Ectodermal cell (in vitro differentiated cells): ENCODE data around the gene ADCY3.

Source experiments
- H3K27ac ChIP-seq: 2 replicates; pipeline ENCODE4 v1.7.0; 2013; ENCODE audit warnings: mild to moderate bottlenecking, low read depth, low read length; ENCODE audit not compliant: insufficient read depth, poor library complexity, severe bottlenecking
- H3K27me3 ChIP-seq: 2 replicates; pipeline ENCODE4 v1.7.0; 2013; ENCODE audit warnings: mild to moderate bottlenecking, low read length; ENCODE audit not compliant: insufficient read depth, control insufficient read depth, poor library complexity, severe bottlenecking
- H3K36me3 ChIP-seq: one replicate; pipeline ENCODE4 v1.7.0; 2013; ENCODE audit warnings: low read length; ENCODE audit not compliant: control insufficient read depth, insufficient read depth
- H3K4me1 ChIP-seq: one replicate; pipeline ENCODE4 v1.7.0; 2013; ENCODE audit warnings: low read length; ENCODE audit not compliant: control insufficient read depth, insufficient read depth
- H3K4me3 ChIP-seq: 2 replicates; pipeline ENCODE4 v1.7.0; 2013; ENCODE audit warnings: low read depth, low read length, control low read depth; ENCODE audit not compliant: insufficient read depth
- H3K9me3 ChIP-seq: 2 replicates; pipeline ENCODE4 v1.7.0; 2013; ENCODE audit warnings: mild to moderate bottlenecking, low read length, moderate library complexity; ENCODE audit not compliant: control insufficient read depth
- WGBS, 2 experiments: methylation state at CpG; one replicate each; pipeline ENCODE4 v1.1.7; 2013; ENCODE audit warnings: missing lambda C conversion rate in 2 of 2; 5-methylcytosine and 5-hydroxymethylcytosine counted together

ADCY3 gene

GRCh38 chr2:24893934-24894333 lies 26.1 kb downstream of the ADCY3 start:
- 94% methylated on average over 2 to 3 of the region's 3 CpGs for WGBS, 2 experiments

GRCh38 chr2:24892928-24893327 lies 27.1 kb downstream of the ADCY3 start:
- peaks cover 3% of the 10 kb centered on the region for H3K36me3 ChIP-seq

More at GRCh38 chr2:24893934-24894333, 26.1 kb downstream of the ADCY3 start:
- peaks cover 9% of the 10 kb centered on the region for H3K4me1 ChIP-seq
- peaks cover 3% of the 10 kb centered on the region for H3K36me3 ChIP-seq
- no peaks in the 10 kb centered on the region for H3K9me3 ChIP-seq
- H3K4me3 ChIP-seq: no peak overlapping the region
- no peak overlapping the region for H3K27ac ChIP-seq
- H3K27me3 ChIP-seq: no peaks in the 10 kb centered on the region

GRCh38 chr2:24891201-24891600 lies 28.8 kb downstream of the ADCY3 start:
- no peak overlapping the region for H3K4me3 ChIP-seq
- H3K9me3 ChIP-seq: no peaks in the 10 kb centered on the region
- H3K27ac ChIP-seq: no peak overlapping the region
- no peaks in the 10 kb centered on the region for H3K4me1 ChIP-seq
- no peaks in the 10 kb centered on the region for H3K36me3 ChIP-seq
- 82 to 93% methylated on average over 2 of the region's 2 CpGs for WGBS, 2 experiments
- H3K27me3 ChIP-seq: no peaks in the 10 kb centered on the region

More at GRCh38 chr2:24892928-24893327, 27.1 kb downstream of the ADCY3 start:
- WGBS, 2 experiments: 89 to 98% methylated on average over 1 to 2 of the region's 2 CpGs
- Histone ChIP-seq H3K4me1 (peaks cover under 1% of the 10 kb centered on the region), H3K27me3 (no peaks in the 10 kb centered on the region), H3K4me3 (no peak overlapping the region), H3K27ac (no peak overlapping the region), H3K9me3 (no peaks in the 10 kb centered on the region)

GRCh38 chr2:24889221-24889620 lies 30.8 kb downstream of the ADCY3 start:
- no peaks in the 10 kb centered on the region for H3K9me3 ChIP-seq
- no peak overlapping the region for H3K27ac ChIP-seq
- no peaks in the 10 kb centered on the region for H3K27me3 ChIP-seq
- H3K4me3 ChIP-seq: no peak overlapping the region
- no peaks in the 10 kb centered on the region for H3K4me1 ChIP-seq
- H3K36me3 ChIP-seq: no peaks in the 10 kb centered on the region
- WGBS, 2 experiments: 91 to 97% methylated on average over 5 of the region's 5 CpGs

GRCh38 chr2:24888177-24888576 lies 31.9 kb downstream of the ADCY3 start:
- H3K4me1 ChIP-seq: no peaks in the 10 kb centered on the region
- H3K27me3 ChIP-seq: no peaks in the 10 kb centered on the region
- no peaks in the 10 kb centered on the region for H3K9me3 ChIP-seq
- H3K4me3 ChIP-seq: no peak overlapping the region
- H3K36me3 ChIP-seq: no peaks in the 10 kb centered on the region
- no peak overlapping the region for H3K27ac ChIP-seq
- WGBS, 2 experiments: 92 to 94% methylated on average over 6 of the region's 6 CpGs

- no peak overlapping the region for H3K4me3 ChIP-seq
- H3K9me3 ChIP-seq: no peaks in the 10 kb centered on the region
- WGBS, 2 experiments: 94% methylated on average over 20 of the region's 20 CpGs
Measured at GRCh38 chr2:24887307-24887874, 32.6 kb downstream of the ADCY3 start.

GRCh38 chr2:24886691-24887304 lies 33.2 kb downstream of the ADCY3 start:
- WGBS, 2 experiments: 87 to 90% methylated on average over 16 of the region's 16 CpGs
- Histone ChIP-seq H3K4me3 (no peak overlapping the region), H3K27ac (no peak overlapping the region)

More at GRCh38 chr2:24887307-24887874, 32.6 kb downstream of the ADCY3 start:
- no peaks in the 10 kb centered on the region for H3K36me3 ChIP-seq
- H3K27me3 ChIP-seq: no peaks in the 10 kb centered on the region
- no peak overlapping the region for H3K27ac ChIP-seq
- H3K4me1 ChIP-seq: no peaks in the 10 kb centered on the region

GRCh38 chr2:24886126-24886501 lies 33.9 kb downstream of the ADCY3 start:
- no peak overlapping the region for H3K4me3 ChIP-seq
- no peaks in the 10 kb centered on the region for H3K4me1 ChIP-seq
- H3K9me3 ChIP-seq: no peaks in the 10 kb centered on the region
- H3K27ac ChIP-seq: no peak overlapping the region
- no peaks in the 10 kb centered on the region for H3K36me3 ChIP-seq
- WGBS, 2 experiments: 91% methylated on average over 13 of the region's 13 CpGs
- no peaks in the 10 kb centered on the region for H3K27me3 ChIP-seq

More at GRCh38 chr2:24886691-24887304, 33.2 kb downstream of the ADCY3 start:
- no peaks in the 10 kb centered on the region for H3K4me1 ChIP-seq
- no peaks in the 10 kb centered on the region for H3K36me3 ChIP-seq
- H3K9me3 ChIP-seq: no peaks in the 10 kb centered on the region
- H3K27me3 ChIP-seq: no peaks in the 10 kb centered on the region

GRCh38 chr2:24885221-24886125 lies 34.6 kb downstream of the ADCY3 start:
- Histone ChIP-seq H3K4me1 (no peaks in the 10 kb centered on the region), H3K27me3 (no peaks in the 10 kb centered on the region), H3K9me3 (no peaks in the 10 kb centered on the region), H3K4me3 (no peak overlapping the region), H3K27ac (no peak overlapping the region), H3K36me3 (no peaks in the 10 kb centered on the region)
- WGBS, 2 experiments: 88 to 91% methylated on average over 11 of the region's 11 CpGs

- Histone ChIP-seq H3K9me3 (no peaks in the 10 kb centered on the region), H3K4me1 (no peaks in the 10 kb centered on the region), H3K4me3 (no peak overlapping the region), H3K27ac (no peak overlapping the region), H3K27me3 (no peaks in the 10 kb centered on the region), H3K36me3 (no peaks in the 10 kb centered on the region)
- 93 to 98% methylated on average over 4 of the region's 4 CpGs for WGBS, 2 experiments
Measured at GRCh38 chr2:24883946-24884345, 36.1 kb downstream of the ADCY3 start.
